ENCODE measurements around the gene MED25.

MED25 gene

DNA sequence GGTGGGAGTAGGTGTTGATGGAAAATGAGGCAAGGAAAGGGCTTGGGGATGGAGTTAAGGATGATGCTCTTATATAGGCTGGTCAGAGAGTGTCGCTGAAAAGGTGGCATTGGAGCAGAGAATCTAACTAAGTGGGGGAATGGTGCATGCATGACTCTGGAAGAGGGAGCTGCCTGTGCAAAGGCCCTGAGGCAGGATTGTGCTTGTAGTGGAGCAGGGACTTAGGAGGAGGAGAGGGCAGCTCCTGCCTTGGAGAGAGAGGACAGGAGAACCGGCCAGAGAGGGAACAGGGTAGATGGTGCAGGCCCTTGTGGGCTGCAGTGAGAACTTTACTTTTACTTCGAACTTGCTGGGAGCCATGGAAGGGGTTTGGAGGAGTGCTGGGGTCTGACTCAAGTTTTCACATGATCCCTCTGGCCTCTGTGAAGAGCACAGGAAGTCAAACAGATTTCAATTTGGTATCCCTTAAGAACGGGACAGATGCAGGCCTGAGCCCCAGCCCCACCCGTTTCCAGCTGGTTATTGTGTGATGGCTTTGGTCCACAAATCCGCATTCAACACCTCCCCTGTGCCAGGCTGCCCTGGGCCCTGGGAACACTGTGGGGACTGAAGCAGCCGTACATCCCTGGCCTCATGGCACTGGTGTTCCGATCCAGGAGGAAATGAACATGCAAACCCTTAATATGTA, 44.3 kb upstream of the MED25 start:
- TF ChIP-seq, protein P1, sequence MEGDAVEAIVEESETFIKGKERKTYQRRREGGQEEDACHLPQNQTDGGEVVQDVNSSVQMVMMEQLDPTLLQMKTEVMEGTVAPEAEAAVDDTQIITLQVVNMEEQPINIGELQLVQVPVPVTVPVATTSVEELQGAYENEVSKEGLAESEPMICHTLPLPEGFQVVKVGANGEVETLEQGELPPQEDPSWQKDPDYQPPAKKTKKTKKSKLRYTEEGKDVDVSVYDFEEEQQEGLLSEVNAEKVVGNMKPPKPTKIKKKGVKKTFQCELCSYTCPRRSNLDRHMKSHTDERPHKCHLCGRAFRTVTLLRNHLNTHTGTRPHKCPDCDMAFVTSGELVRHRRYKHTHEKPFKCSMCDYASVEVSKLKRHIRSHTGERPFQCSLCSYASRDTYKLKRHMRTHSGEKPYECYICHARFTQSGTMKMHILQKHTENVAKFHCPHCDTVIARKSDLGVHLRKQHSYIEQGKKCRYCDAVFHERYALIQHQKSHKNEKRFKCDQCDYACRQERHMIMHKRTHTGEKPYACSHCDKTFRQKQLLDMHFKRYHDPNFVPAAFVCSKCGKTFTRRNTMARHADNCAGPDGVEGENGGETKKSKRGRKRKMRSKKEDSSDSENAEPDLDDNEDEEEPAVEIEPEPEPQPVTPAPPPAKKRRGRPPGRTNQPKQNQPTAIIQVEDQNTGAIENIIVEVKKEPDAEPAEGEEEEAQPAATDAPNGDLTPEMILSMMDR (IDR thresholded peaks at IDR 0.05; ENCODE audit: poor library complexity, severe bottlenecking), result no peak
- Histone ChIP-seq H3K4me1 (ENCODE audit: insufficient read depth, poor library complexity, severe bottlenecking) (no peaks in the 10 kb centered on the region), H3K36me3 (ENCODE audit: low read depth) (peaks cover 11% of the 10 kb centered on the region), H3K9me3 (ENCODE audit: severe bottlenecking) (no peaks in the 10 kb centered on the region), H3K4me3 (ENCODE audit: severe bottlenecking) (no peak overlapping the region), H3K27ac (ENCODE audit: poor library complexity, severe bottlenecking) (no peak overlapping the region), H3K27me3 (ENCODE audit: insufficient read depth, poor library complexity, severe bottlenecking) (no peaks in the 10 kb centered on the region)
- DNase-seq (ENCODE audit: low spot score) (no peak), ATAC-seq (ENCODE audit: low read depth) (no peak)

DNA sequence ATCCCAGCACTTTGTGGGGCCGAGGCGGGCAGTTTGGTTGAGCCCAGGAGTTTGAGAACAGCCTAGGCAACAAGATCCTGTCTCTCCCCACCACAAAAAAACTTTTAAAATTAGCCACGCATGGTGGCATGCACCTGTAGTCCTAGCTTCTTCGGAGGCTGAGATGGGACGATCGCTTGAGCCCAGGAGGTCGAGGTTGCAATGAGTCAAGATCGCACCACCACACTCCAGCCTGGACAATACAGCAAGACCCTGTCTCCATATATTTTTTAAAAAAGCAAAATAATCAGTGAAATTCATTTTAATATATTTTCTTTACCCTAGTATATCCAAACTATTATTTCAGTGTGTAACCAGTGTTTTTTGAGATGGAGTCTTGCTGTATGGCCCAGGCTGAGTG, 43.1 kb upstream of the MED25 start:
- no peaks in the 10 kb centered on the region for H3K4me1 ChIP-seq (ENCODE audit: insufficient read depth, poor library complexity, severe bottlenecking)
- no peak overlapping the region for H3K27ac ChIP-seq (ENCODE audit: poor library complexity, severe bottlenecking)
- DNase-seq (ENCODE audit: low spot score), result no peak
- TF ChIP-seq, protein P1 (IDR thresholded peaks at IDR 0.05; ENCODE audit: poor library complexity, severe bottlenecking), result no peak
- H3K36me3 ChIP-seq (ENCODE audit: low read depth), result peaks cover 15% of the 10 kb centered on the region
- ATAC-seq (ENCODE audit: low read depth), result no peak
- no peak overlapping the region for H3K4me3 ChIP-seq (ENCODE audit: severe bottlenecking)
- H3K27me3 ChIP-seq (ENCODE audit: insufficient read depth, poor library complexity, severe bottlenecking), result no peaks in the 10 kb centered on the region
- H3K9me3 ChIP-seq (ENCODE audit: severe bottlenecking), result no peaks in the 10 kb centered on the region

DNA sequence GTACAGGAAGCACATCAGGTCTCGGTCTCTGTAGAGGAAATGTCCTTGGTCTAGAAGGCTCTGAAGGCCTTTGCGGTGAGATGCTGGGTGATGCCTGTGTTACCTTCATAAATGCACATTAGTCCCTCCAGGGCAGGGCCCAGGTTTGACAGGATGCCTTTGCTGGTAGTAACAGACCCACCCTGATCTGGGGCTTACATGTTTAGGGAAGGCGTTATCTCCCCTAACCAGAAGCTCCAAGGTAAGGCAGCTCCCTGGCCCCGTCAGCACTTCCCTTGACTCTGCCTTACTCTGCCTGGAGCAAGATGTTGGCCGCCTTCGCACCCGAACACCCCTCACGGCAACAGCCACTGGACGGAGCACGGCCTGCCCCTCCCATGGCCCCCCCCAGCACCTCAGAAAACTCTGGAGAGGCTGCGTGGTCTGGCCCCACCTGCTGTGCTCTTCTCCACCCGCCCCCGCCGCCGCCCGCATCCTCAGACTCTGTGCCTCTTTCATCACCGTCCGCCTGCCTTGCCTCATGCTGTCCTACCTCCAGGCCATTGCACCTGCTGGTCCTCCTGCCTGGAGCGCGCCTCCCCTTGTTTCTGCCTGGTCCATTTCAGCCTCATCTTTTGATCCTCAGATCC, 42.2 kb upstream of the MED25 start:
- H3K4me3 ChIP-seq (ENCODE audit: severe bottlenecking), result no peak overlapping the region
- no peak overlapping the region for H3K27ac ChIP-seq (ENCODE audit: poor library complexity, severe bottlenecking)
- no peaks in the 10 kb centered on the region for H3K4me1 ChIP-seq (ENCODE audit: insufficient read depth, poor library complexity, severe bottlenecking)
- TF ChIP-seq, protein P1 (IDR thresholded peaks at IDR 0.05; ENCODE audit: poor library complexity, severe bottlenecking), result no peak
- H3K9me3 ChIP-seq (ENCODE audit: severe bottlenecking), result no peaks in the 10 kb centered on the region
- ATAC-seq (ENCODE audit: low read depth), result no peak
- H3K27me3 ChIP-seq (ENCODE audit: insufficient read depth, poor library complexity, severe bottlenecking), result no peaks in the 10 kb centered on the region
- peaks cover 15% of the 10 kb centered on the region for H3K36me3 ChIP-seq (ENCODE audit: low read depth)
- DNase-seq (ENCODE audit: low spot score), result no peak

DNA sequence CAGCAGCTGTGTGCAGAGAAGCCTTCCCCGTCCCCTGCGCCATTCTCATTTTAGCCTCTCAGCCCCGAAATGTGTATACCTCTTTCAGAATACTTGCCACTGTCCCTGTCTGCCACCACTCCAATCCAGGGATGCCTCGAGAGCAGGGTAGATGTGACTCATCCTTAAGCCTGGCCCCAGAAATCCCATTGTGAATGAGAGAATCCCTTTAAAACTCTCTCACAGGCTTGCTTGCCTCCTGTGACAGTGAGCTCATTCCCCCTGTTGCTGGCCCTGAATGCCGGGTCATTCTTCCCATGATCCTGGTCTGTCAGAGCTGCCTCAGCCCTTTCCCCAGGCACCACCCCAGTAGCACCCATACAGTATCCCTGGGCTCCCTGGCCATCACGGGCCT, 41.7 kb upstream of the MED25 start:
- DNase-seq (ENCODE audit: low spot score) (no peak), ATAC-seq (ENCODE audit: low read depth) (no peak)
- no peaks in the 10 kb centered on the region for H3K4me1 ChIP-seq (ENCODE audit: insufficient read depth, poor library complexity, severe bottlenecking)
- H3K27me3 ChIP-seq (ENCODE audit: insufficient read depth, poor library complexity, severe bottlenecking), result no peaks in the 10 kb centered on the region
- no peaks in the 10 kb centered on the region for H3K9me3 ChIP-seq (ENCODE audit: severe bottlenecking)
- H3K27ac ChIP-seq (ENCODE audit: poor library complexity, severe bottlenecking), result no peak overlapping the region
- H3K36me3 ChIP-seq (ENCODE audit: low read depth), result peaks cover 15% of the 10 kb centered on the region
- TF ChIP-seq, protein P1 (IDR thresholded peaks at IDR 0.05; ENCODE audit: poor library complexity, severe bottlenecking), result no peak
- no peak overlapping the region for H3K4me3 ChIP-seq (ENCODE audit: severe bottlenecking)
